Activated naive CD8-positive, alpha-beta T cell (primary cell): ENCODE results near the gene NET1.

ENCODE experiments used
- H3K27ac Mint-ChIP-seq: one replicate; pipeline ENCODE4 v1.8.0; 2021; ENCODE audit warnings: mixed read lengths
- H3K27me3 Mint-ChIP-seq: one replicate; pipeline ENCODE4 v1.8.0; 2021; ENCODE audit warnings: mixed read lengths
- H3K36me3 Mint-ChIP-seq: one replicate; pipeline ENCODE4 v1.8.0; 2021; ENCODE audit warnings: mixed read lengths
- H3K4me1 Mint-ChIP-seq: one replicate; pipeline ENCODE4 v1.8.0; 2021; ENCODE audit warnings: low read depth, mixed read lengths
- H3K4me3 Mint-ChIP-seq: one replicate; pipeline ENCODE4 v1.8.0; 2021; ENCODE audit warnings: mild to moderate bottlenecking, mixed read lengths
- H3K9me3 Mint-ChIP-seq: one replicate; pipeline ENCODE4 v1.8.0; 2021; ENCODE audit warnings: low read depth, mixed read lengths

Gene NET1

GRCh38 chr10:5413012-5413938 is 918 bp downstream of the NET1 start:
- Mint-ChIP-seq H3K9me3 (peaks cover 2% of the 10 kb centered on the region), H3K36me3 (peaks cover 3% of the 10 kb centered on the region), H3K4me1 (peaks cover 4% of the 10 kb centered on the region), H3K4me3 (no peak overlapping the region), H3K27ac (no peak overlapping the region), H3K27me3 (peaks cover 15% of the 10 kb centered on the region)

GRCh38 chr10:5416981-5417380 is 4.6 kb downstream of the NET1 start:
- H3K36me3 Mint-ChIP-seq: peaks cover 18% of the 10 kb centered on the region
- peaks cover 21% of the 10 kb centered on the region for H3K9me3 Mint-ChIP-seq
- no peak overlapping the region for H3K4me3 Mint-ChIP-seq
- H3K4me1 Mint-ChIP-seq: peaks cover 3% of the 10 kb centered on the region
- H3K27ac Mint-ChIP-seq: no peak overlapping the region
- H3K27me3 Mint-ChIP-seq: peaks cover 2% of the 10 kb centered on the region

GRCh38 chr10:5418584-5418983 is 6.2 kb downstream of the NET1 start:
- Mint-ChIP-seq H3K27ac (no peak overlapping the region), H3K36me3 (peaks cover 21% of the 10 kb centered on the region), H3K4me3 (no peak overlapping the region), H3K27me3 (no peaks in the 10 kb centered on the region), H3K9me3 (peaks cover 21% of the 10 kb centered on the region), H3K4me1 (no peaks in the 10 kb centered on the region)

- Mint-ChIP-seq H3K27ac (no peak overlapping the region), H3K4me3 (no peak overlapping the region), H3K27me3 (no peaks in the 10 kb centered on the region), H3K9me3 (peaks cover 21% of the 10 kb centered on the region), H3K4me1 (no peaks in the 10 kb centered on the region), H3K36me3 (peaks cover 21% of the 10 kb centered on the region)
Measured at GRCh38 chr10:5419466-5420094, 7.2 kb downstream of the NET1 start.

GRCh38 chr10:5423771-5424170 is 11.4 kb downstream of the NET1 start:
- Mint-ChIP-seq H3K36me3 (peaks cover 15% of the 10 kb centered on the region), H3K4me1 (no peaks in the 10 kb centered on the region), H3K9me3 (peaks cover 14% of the 10 kb centered on the region), H3K4me3 (no peak overlapping the region), H3K27ac (no peak overlapping the region), H3K27me3 (no peaks in the 10 kb centered on the region)

GRCh38 chr10:5424751-5425150 is 12.4 kb downstream of the NET1 start:
- no peak overlapping the region for H3K4me3 Mint-ChIP-seq
- no peaks in the 10 kb centered on the region for H3K4me1 Mint-ChIP-seq
- peaks cover 8% of the 10 kb centered on the region for H3K36me3 Mint-ChIP-seq
- no peak overlapping the region for H3K27ac Mint-ChIP-seq
- H3K9me3 Mint-ChIP-seq: peaks cover 4% of the 10 kb centered on the region
- H3K27me3 Mint-ChIP-seq: no peaks in the 10 kb centered on the region

GRCh38 chr10:5428133-5428532 is 15.8 kb downstream of the NET1 start:
- Mint-ChIP-seq H3K4me1 (no peaks in the 10 kb centered on the region), H3K27me3 (no peaks in the 10 kb centered on the region), H3K9me3 (peaks cover 3% of the 10 kb centered on the region), H3K27ac (no peak overlapping the region), H3K36me3 (peaks cover 7% of the 10 kb centered on the region), H3K4me3 (no peak overlapping the region)

- no peak overlapping the region for H3K4me3 Mint-ChIP-seq
- no peaks in the 10 kb centered on the region for H3K27me3 Mint-ChIP-seq
- H3K36me3 Mint-ChIP-seq: peaks cover 7% of the 10 kb centered on the region
- H3K27ac Mint-ChIP-seq: no peak overlapping the region
- peaks cover 3% of the 10 kb centered on the region for H3K9me3 Mint-ChIP-seq
- H3K4me1 Mint-ChIP-seq: peaks cover 10% of the 10 kb centered on the region
Measured at GRCh38 chr10:5433182-5433581, 20.8 kb downstream of the NET1 start.

- Mint-ChIP-seq H3K27ac (no peak overlapping the region), H3K36me3 (peaks cover 7% of the 10 kb centered on the region), H3K4me3 (no peak overlapping the region), H3K9me3 (peaks cover 3% of the 10 kb centered on the region), H3K27me3 (no peaks in the 10 kb centered on the region), H3K4me1 (peaks cover 10% of the 10 kb centered on the region)
Measured at GRCh38 chr10:5434017-5434753, 21.8 kb downstream of the NET1 start.

- peaks cover 5% of the 10 kb centered on the region for H3K36me3 Mint-ChIP-seq
- H3K4me3 Mint-ChIP-seq: no peak overlapping the region
- H3K27ac Mint-ChIP-seq: no peak overlapping the region
- no peaks in the 10 kb centered on the region for H3K27me3 Mint-ChIP-seq
- peaks cover 3% of the 10 kb centered on the region for H3K9me3 Mint-ChIP-seq
- peaks cover 10% of the 10 kb centered on the region for H3K4me1 Mint-ChIP-seq
Measured at GRCh38 chr10:5435328-5435727, 23.0 kb downstream of the NET1 start.

GRCh38 chr10:5440206-5440605 is 27.8 kb downstream of the NET1 start:
- no peaks in the 10 kb centered on the region for H3K9me3 Mint-ChIP-seq
- peaks cover 1% of the 10 kb centered on the region for H3K4me1 Mint-ChIP-seq
- no peak overlapping the region for H3K4me3 Mint-ChIP-seq
- no peaks in the 10 kb centered on the region for H3K36me3 Mint-ChIP-seq
- no peaks in the 10 kb centered on the region for H3K27me3 Mint-ChIP-seq
- H3K27ac Mint-ChIP-seq: no peak overlapping the region

GRCh38 chr10:5441106-5441505 is 28.7 kb downstream of the NET1 start:
- Mint-ChIP-seq H3K36me3 (no peaks in the 10 kb centered on the region), H3K4me1 (peaks cover 5% of the 10 kb centered on the region), H3K9me3 (no peaks in the 10 kb centered on the region), H3K27ac (no peak overlapping the region), H3K27me3 (no peaks in the 10 kb centered on the region), H3K4me3 (no peak overlapping the region)

GRCh38 chr10:5442065-5442989 is 30.0 kb downstream of the NET1 start:
- H3K36me3 Mint-ChIP-seq: no peaks in the 10 kb centered on the region
- no peak overlapping the region for H3K27ac Mint-ChIP-seq
- no peak overlapping the region for H3K4me3 Mint-ChIP-seq
- no peaks in the 10 kb centered on the region for H3K9me3 Mint-ChIP-seq
- H3K27me3 Mint-ChIP-seq: no peaks in the 10 kb centered on the region
- H3K4me1 Mint-ChIP-seq: peaks cover 17% of the 10 kb centered on the region

- Mint-ChIP-seq H3K4me1 (peaks cover 23% of the 10 kb centered on the region), H3K36me3 (no peaks in the 10 kb centered on the region), H3K27ac (no peak overlapping the region), H3K4me3 (no peak overlapping the region), H3K27me3 (no peaks in the 10 kb centered on the region), H3K9me3 (no peaks in the 10 kb centered on the region)
Measured at GRCh38 chr10:5442990-5443370, 30.6 kb downstream of the NET1 start.
